ENCODE data around the gene LMLN.
A peak's percentile ranks its signal among the peaks of the same experiment; 100 is the strongest.
"Not testable (repeated sequence)": the region's sequence is repeated elsewhere in the genome, so short reads cannot be mapped to it uniquely, and the experiment has no call there.

Gene LMLN

GRCh38 chr3:197961582-197961945 is 1.5 kb downstream of the LMLN start:
- peaks cover 38% of the 10 kb centered on the region for H3K4me1 Mint-ChIP-seq
- H3K4me3 Mint-ChIP-seq: peak overlapping the region; percentile 74 to 92 (median 91)
- H3K27ac Mint-ChIP-seq: peak overlapping the region in 1 of 3 experiments; percentile 46
- H3K9me3 Mint-ChIP-seq: no peaks in the 10 kb centered on the region
- no peaks in the 10 kb centered on the region for H3K27me3 Mint-ChIP-seq (ENCODE audit: low read depth)
- peaks cover 11% of the 10 kb centered on the region for H3K36me3 Mint-ChIP-seq (ENCODE audit: low read depth)
- no peak for TF ChIP-seq CTCF (IDR thresholded peaks at IDR 0.05; ENCODE audit: unreplicated experiment in 3 of 3)

GRCh38 chr3:197963019-197963637 is 3.1 kb downstream of the LMLN start:
- peaks cover 9% of the 10 kb centered on the region for H3K36me3 Mint-ChIP-seq (ENCODE audit: low read depth)
- no peaks in the 10 kb centered on the region for H3K27me3 Mint-ChIP-seq (ENCODE audit: low read depth)
- H3K27ac Mint-ChIP-seq: no peak overlapping the region
- H3K4me1 Mint-ChIP-seq: peaks cover 34% of the 10 kb centered on the region
- H3K9me3 Mint-ChIP-seq: peaks cover 8% of the 10 kb centered on the region
- H3K4me3 Mint-ChIP-seq: peak overlapping the region in 2 of 3 experiments; percentile 48 to 53
- TF ChIP-seq CTCF (IDR thresholded peaks at IDR 0.05; ENCODE audit: unreplicated experiment in 3 of 3): no peak

GRCh38 chr3:197967337-197967989 is 7.4 kb downstream of the LMLN start:
- H3K27me3 Mint-ChIP-seq (ENCODE audit: low read depth); H3K27ac Mint-ChIP-seq; H3K4me1 Mint-ChIP-seq; H3K4me3 Mint-ChIP-seq: not testable (repeated sequence)
- Mint-ChIP-seq H3K9me3 (peaks cover 24% of the 10 kb centered on the region), H3K36me3 (ENCODE audit: low read depth) (peaks cover 25% of the 10 kb centered on the region)

GRCh38 chr3:197970588-197970987 is 10.6 kb downstream of the LMLN start:
- TF ChIP-seq CTCF (IDR thresholded peaks at IDR 0.05; ENCODE audit: unreplicated experiment in 3 of 3): no peak
- H3K27ac Mint-ChIP-seq: no peak overlapping the region
- H3K36me3 Mint-ChIP-seq (ENCODE audit: low read depth): peaks cover 30% of the 10 kb centered on the region
- no peaks in the 10 kb centered on the region for H3K27me3 Mint-ChIP-seq (ENCODE audit: low read depth)
- peaks cover 29% of the 10 kb centered on the region for H3K9me3 Mint-ChIP-seq
- no peaks in the 10 kb centered on the region for H3K4me1 Mint-ChIP-seq
- H3K4me3 Mint-ChIP-seq: no peak overlapping the region

GRCh38 chr3:197974016-197974415 is 14.0 kb downstream of the LMLN start:
- Mint-ChIP-seq H3K27ac (no peak overlapping the region), H3K4me3 (no peak overlapping the region), H3K4me1 (no peaks in the 10 kb centered on the region), H3K27me3 (ENCODE audit: low read depth) (no peaks in the 10 kb centered on the region), H3K9me3 (peaks cover 15% of the 10 kb centered on the region), H3K36me3 (ENCODE audit: low read depth) (peaks cover 26% of the 10 kb centered on the region)
- no peak for TF ChIP-seq CTCF (IDR thresholded peaks at IDR 0.05; ENCODE audit: unreplicated experiment in 3 of 3)

- peaks cover 15% of the 10 kb centered on the region for H3K9me3 Mint-ChIP-seq
- H3K4me1 Mint-ChIP-seq: no peaks in the 10 kb centered on the region
- no peaks in the 10 kb centered on the region for H3K27me3 Mint-ChIP-seq (ENCODE audit: low read depth)
- H3K27ac Mint-ChIP-seq: no peak overlapping the region
- peaks cover 32% of the 10 kb centered on the region for H3K36me3 Mint-ChIP-seq (ENCODE audit: low read depth)
- no peak for TF ChIP-seq CTCF (IDR thresholded peaks at IDR 0.05; ENCODE audit: unreplicated experiment in 3 of 3)
- H3K4me3 Mint-ChIP-seq: no peak overlapping the region
These were observed 15.3 kb downstream of the LMLN start for GRCh38 chr3:197975311-197975710.
